D341Med (cell line): Measurements from ENCODE around the gene CFAP410.
"Not testable (repeated sequence)": the region's sequence is repeated elsewhere in the genome, so short reads cannot be mapped to it uniquely, and the experiment has no call there.

Experiments used
- DNase-seq: peaks from one replicate; pipeline ENCODE4 v3.0.0; 2012; ENCODE audit warnings: low spot score

Gene CFAP410

GRCh38 chr21:44316277-44316900 lies 22.8 kb downstream of the CFAP410 start:
- no peak for DNase-seq

DNA sequence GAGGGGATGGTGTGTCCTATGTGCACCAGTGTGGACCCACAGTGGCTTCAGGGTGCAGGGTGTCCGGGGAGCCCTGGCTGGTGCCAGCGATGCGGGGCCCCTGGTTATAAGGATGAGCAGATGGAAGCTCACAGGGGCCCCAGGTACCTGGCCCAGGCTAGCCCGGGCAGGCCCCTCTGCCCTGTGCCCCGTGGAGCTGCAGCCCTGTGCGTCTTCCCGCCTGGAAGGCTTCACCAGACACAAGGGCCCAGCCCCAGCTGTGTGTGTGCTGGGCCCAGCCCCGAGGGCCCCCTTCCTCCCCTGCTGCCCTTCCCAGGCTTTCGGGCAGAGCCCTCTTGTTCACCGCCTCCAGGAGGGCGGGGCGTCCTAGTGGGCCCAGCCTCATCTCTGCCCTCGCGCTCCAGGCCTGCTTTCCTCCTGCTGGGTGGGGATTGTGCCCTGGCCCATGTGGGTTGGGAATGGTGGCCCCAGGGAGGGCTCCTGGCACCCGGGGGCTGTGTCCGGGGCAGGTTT lies 23.4 kb downstream of the CFAP410 start:
- DNase-seq, result no peak

- no peak for DNase-seq
These were observed 24.6 kb downstream of the CFAP410 start for GRCh38 chr21:44314561-44314960.

DNA sequence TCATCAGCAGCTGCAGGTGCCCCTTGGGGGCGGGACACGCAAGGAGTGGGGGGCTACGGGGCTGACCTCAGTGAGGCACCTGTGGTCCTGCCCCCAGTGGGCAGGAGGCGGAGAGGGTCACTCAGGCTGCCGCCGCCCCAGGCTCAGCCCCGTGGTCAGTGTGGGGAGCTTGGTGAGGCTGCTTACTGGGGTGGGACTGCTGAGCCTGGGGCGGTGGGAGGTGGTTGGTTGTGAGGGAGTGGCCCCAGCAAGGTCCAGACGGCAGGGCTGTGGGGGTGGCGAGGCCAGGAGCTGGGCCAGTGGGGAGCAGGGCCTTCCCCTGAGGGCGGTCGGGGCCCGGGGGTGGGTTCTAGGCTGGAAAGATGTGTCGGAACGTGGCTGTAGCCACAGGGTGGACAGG lies 25.1 kb downstream of the CFAP410 start:
- DNase-seq, result no peak

- DNase-seq, result no peak
These were observed 25.7 kb downstream of the CFAP410 start for GRCh38 chr21:44313451-44313850.

DNA sequence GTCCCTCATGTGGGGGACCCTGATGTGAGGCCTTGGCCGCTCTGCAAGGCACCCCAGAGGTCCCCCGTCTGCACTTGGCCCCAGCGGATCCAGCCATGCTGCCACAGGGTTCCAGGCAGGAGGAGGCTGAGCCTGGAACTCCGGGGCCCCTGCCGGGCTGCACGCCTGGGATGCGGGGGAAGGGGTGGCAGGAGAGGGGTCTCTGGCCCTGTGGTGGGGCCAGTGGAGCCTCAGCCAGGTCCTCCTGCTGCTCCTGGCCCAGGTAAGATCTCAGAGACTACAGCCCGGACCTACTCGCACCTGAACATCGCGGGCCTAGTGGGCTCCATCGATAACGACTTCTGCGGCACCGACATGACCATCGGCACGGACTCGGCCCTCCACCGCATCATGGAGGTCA lies 26.5 kb downstream of the CFAP410 start:
- no peak for DNase-seq

DNA sequence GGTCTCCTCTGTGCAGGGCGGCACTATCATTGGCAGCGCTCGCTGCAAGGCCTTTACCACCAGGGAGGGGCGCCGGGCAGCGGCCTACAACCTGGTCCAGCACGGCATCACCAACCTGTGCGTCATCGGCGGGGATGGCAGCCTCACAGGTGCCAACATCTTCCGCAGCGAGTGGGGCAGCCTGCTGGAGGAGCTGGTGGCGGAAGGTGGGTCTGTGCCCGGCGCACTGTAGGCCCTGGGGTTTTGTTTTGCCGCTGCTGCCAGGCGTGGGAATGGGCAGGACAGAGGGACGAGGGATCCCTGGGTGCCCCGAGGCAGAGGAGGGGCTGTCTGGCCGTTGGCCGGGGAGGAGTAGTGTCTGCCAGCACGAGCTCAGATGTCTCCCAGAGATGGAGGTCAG lies 27.1 kb downstream of the CFAP410 start:
- DNase-seq, result no peak

- no peak for DNase-seq
These were observed 28.3 kb downstream of the CFAP410 start for GRCh38 chr21:44310628-44311507.

- DNase-seq, result no peak
These were observed 32.1 kb downstream of the CFAP410 start for GRCh38 chr21:44306936-44307704.

GRCh38 chr21:44305691-44306090 lies 33.5 kb downstream of the CFAP410 start:
- no peak for DNase-seq

- peak; percentile 85 for DNase-seq
These were observed 34.3 kb downstream of the CFAP410 start for GRCh38 chr21:44304877-44305293.

- no peak for DNase-seq
These were observed 35.1 kb downstream of the CFAP410 start for GRCh38 chr21:44304011-44304616.

GRCh38 chr21:44303490-44303981 lies 35.7 kb downstream of the CFAP410 start:
- DNase-seq, result no peak

GRCh38 chr21:44302573-44303401 lies 36.4 kb downstream of the CFAP410 start:
- not testable (repeated sequence) for DNase-seq

GRCh38 chr21:44301961-44302406 lies 37.2 kb downstream of the CFAP410 start:
- DNase-seq, result no peak

DNA sequence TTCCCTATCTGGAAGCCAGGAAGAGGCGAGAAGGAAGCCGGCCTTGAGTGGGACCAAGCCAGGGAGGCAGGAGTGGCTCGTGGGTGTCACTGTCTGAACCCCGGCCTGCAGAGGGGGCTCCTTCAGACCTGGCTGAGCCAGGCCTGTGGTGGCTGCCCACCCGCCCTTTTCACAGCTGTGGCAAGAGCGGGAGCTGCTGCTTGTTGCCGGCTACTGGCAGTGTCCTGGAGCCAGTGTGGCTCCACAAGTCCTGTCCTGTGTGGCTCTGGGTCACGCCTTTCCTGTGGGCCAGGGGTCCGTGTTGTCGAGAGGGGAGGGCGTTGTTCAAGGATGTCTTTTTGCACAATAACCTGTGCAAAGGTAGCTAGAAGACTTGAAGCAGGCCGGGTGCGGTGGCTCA lies 38.0 kb downstream of the CFAP410 start:
- no peak for DNase-seq

GRCh38 chr21:44300262-44300959 lies 38.8 kb downstream of the CFAP410 start:
- DNase-seq, result peak; percentile 72

- DNase-seq, result peak; percentile 90
These were observed 39.5 kb downstream of the CFAP410 start, which contains the start of gene PFKL for GRCh38 chr21:44299458-44300261. Gene PFKL, plus strand, starts transcription at chr21:44300053. Its CDS starts 53 bp downstream, at chr21:44300106.

- no peak for DNase-seq
These were observed 40.1 kb downstream of the CFAP410 start for GRCh38 chr21:44299085-44299457.
